NCI-H524 treated with DMSO at 0.1 percent for 48 hours (cell line): ENCODE data around the gene SCYL1.
A peak's percentile ranks its signal among the peaks of the same experiment; 100 is the strongest.
"Not testable (repeated sequence)": the region's sequence is repeated elsewhere in the genome, so short reads cannot be mapped to it uniquely, and the experiment has no call there.

Experiments
- DNase-seq: peaks from one replicate; lab custom pipeline; 2025; lab: John Stamatoyannopoulos, UW

The SCYL1 gene

DNA sequence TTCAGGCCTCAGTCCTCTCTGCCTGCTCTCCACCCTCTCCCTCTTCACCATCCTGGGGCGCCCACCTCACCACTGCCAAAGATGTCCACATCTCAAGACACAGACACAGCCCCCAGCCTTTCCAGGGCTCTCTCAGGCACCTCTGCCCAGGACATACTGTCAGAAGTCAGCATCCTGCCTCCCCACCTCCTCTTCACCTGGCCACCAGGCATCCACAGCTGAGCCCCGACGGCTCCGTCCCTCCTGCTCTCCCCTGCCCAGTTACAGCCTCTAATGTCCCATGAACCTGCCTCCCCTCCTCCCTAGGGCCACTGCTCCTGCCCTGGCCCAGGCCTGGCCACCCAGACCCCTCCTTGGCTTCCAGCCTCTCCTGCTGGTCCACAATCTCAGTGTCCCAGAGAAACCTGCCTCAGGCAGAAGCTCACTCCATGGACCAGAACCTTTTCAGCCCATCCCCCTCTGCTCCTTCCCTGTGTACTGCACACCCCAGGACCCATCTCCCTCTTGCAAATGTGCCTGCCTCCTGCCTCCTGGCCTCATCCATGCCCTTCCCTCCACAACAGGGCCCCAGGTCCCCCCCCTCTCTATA, 30.1 kb downstream of the SCYL1 start:
- no peak for DNase-seq

DNA sequence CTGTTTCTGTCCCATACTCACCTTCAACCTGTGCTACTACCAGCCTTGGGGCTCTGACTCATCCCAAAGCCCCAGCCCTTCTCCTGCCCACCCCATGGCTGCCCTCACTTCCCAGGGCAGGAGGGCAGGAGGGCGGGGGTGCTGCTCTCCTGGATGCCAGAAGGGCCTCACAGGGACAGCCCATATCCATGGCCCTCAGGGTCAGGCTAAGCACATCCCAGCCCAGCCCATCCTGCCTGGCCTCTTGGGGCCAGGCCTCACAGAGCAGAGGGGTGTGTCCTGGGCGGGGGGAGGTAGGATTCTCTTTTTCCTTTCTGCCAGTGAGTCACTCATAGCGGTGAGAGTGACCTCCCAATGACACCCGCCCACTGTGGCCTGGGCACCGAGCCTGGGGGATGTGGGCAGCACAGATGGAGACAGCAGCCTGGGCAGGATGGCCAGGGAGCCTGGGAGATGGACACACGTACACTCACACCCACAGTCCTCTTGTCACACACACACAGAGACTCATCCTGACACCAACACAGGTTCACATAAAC, 30.9 kb downstream of the SCYL1 start:
- no peak for DNase-seq

DNA sequence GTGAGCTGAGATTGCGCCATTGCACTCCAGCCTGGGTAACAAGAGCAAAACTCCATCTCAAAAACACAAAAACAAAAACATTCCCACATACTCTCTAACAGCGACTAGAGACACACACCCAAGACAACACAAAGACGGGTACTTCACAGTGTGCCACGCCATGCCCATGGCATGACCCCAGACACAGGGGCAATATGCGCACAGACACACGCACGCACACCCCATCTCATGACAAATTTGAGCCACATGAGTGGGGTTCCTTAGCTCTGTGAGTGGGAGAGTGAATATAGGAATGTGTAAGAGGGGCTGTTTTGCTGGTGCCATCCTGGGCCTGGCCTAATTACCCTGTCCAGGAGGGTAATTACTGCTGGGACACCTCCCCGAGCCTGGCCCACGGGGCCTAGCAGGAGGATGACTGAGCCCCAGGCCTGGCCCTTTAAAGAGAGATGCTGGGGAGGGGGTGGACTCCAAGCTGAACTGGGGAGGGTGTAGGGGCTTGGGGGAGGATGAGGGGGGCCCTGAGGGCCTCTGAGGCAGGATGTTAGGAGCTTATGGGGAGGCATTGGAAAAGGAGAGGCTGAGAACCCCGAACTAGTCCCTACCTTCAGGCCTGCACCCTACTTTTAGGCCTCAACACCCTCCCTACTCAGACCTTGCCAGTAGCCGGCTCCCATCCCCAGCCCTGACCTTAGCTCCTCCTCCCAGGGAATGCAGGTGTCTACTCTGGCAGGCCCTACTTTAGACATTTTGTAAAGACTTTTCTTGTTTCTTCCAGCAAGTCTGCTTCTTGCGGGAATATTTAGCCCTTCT, 31.8 kb downstream of the SCYL1 start:
- no peak for DNase-seq

DNA sequence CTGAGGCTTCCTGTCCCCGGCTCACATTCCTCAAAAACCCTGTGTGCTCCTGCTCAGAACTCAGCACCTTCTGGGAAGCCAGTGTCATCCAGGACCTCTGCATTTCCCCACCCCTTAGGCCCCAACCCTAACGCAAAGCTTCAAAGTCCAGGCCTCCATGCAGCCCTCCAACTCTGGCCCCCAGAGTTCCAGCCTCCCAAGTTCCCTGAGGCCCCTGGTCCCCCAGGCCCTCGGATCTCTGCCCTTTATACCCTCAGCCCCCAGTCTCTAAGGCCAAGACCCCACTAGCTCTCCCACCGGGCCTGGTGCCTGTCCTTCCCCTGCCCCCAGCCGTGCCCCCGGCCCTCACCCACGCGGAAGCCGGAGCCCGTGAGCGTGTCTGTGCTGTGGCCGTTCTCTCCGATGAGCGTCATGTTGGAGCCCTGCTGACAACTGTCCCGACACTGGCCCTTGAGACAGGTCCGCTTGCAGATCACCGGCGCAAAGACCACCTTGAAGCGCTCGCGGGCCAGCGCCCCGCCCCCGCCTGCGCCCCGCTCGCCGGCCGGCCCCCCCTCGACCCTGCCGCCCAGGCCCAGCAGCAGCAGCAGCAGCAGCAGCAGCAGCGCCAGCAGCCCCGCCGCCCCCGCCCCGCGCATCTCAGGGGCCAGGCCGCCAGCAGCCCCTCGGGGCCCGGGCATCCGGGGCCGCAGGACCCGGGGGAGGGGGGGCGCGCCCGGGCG, 32.6 kb downstream of the SCYL1 start:
- DNase-seq: no peak

DNA sequence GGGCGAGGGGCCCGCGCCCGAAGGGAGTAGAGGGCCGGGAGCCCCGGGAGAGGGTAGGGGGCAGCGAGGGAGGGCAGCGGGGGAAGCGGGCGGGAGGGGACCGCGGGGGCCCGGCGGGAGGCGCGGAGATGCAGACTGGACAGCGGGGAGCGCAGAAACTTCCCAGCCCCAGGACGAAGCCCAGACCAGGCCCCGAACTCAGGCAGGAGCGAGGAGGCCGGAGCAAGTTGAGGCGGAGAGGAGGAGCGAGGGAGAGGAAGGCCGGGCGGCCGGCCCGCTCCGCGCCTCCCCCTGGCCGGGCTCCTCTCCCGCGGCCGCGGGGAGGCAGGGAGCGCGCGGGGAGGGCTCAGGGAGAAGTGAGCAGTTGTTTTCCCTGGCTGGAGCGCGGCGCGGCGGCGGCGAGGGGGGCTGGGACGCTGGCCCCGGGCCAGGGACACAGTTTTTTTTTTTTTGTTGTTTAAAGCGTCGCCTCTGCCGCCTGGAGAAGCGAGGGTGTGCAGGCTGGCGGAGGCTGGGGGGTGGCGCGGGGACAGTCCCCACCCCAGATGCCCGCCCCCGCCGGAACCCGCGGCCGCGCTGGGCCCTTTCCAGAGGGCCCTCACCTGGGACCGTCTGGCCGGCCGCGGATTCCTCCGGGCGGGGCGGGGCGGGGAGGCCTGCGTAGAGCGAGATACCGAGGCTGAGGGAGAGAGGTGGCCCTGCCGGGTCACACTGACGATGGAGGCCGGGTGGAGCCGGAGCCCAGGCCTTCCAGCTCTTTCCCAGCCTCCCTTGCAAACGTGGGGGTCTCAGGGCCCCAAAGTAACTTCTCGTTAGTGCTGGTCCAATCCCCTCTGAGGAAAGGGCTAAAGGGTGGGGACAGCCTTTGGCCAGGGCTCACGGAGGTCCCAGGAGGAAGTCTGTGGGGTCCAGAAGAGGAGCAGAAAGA, 33.4 kb downstream of the SCYL1 start, which contains the start of gene LTBP3:
LTBP3 (minus strand) TSS at position 358 of the 928 bp plus-strand sequence. CDS start 400 bp downstream, outside the sequence.
- no peak for DNase-seq

DNA sequence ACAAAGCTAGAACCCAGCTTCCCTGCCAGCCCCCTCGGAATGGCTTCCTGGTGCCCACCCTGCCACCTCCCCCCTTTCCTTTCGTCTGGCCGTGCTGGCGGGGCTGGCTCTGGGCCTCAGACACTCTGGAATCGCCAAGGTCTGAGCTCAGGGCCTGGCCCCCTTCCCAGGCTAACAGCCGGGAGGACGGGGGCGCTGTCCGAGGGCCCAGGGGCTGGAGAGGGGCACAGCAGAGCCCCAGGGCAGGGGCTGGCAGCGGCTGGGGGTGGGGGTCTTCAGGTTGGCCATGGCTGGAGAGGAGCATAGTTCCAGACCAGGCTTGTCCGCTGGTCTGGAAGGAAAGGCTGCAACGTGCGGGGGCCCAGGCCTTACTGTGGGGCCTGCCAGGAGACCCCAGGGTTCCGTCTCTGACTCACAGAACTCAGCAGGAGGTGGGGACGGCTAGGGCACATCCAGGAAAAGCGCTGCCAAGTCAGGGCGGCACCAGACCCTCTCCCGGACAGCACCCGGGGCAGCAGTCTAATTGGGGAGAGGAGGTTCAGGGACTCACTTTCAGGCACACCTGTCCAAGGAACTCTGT, 34.1 kb downstream of the SCYL1 start:
- no peak for DNase-seq

DNA sequence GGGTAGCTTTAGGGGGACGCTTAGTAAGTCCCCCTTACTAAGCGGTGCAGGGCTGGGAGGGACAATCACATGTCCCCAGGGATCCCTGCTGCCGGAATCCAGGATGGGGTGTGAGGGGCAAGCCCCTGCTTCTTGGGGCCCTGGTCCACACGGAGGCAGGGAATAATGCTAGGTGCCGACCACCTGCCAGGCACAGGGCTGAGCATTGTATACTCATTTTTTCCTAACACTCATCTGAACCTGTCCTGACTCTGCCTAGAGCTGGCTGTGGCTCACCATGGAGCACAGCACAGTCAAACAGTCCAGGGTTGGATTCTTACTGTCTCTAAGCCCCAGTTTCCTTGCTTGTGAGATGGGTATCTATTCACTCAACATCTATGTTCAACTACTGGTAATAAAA, 34.7 kb downstream of the SCYL1 start:
- DNase-seq: no peak

DNA sequence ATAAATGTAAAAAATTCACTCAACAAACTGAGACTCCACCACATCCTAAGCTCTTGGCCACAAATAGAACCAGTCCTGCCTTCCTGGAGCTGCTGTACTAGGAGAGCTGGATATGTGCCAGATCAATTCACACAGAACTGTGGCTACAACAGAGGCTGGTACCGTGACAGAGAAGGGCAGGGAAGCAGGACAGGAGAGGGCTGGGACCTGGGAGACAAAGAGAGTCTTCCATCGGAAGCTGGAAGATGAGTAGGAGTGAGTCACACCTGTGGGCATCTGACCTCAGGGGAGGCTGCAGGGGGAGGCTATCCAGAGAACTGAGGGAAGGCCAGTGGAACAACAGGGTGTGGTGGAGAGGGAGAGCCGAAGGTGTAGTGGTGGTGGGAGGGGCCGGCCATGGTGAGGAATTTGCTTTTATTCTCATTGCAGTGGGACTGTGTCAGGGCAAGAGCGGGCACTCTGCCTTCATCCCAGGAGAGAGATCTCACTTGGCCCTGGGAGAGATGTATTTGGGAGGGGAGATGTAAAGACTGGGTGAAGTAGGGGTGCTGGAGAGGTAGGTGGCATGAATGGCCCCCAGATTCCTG, 35.2 kb downstream of the SCYL1 start:
- no peak for DNase-seq

DNA sequence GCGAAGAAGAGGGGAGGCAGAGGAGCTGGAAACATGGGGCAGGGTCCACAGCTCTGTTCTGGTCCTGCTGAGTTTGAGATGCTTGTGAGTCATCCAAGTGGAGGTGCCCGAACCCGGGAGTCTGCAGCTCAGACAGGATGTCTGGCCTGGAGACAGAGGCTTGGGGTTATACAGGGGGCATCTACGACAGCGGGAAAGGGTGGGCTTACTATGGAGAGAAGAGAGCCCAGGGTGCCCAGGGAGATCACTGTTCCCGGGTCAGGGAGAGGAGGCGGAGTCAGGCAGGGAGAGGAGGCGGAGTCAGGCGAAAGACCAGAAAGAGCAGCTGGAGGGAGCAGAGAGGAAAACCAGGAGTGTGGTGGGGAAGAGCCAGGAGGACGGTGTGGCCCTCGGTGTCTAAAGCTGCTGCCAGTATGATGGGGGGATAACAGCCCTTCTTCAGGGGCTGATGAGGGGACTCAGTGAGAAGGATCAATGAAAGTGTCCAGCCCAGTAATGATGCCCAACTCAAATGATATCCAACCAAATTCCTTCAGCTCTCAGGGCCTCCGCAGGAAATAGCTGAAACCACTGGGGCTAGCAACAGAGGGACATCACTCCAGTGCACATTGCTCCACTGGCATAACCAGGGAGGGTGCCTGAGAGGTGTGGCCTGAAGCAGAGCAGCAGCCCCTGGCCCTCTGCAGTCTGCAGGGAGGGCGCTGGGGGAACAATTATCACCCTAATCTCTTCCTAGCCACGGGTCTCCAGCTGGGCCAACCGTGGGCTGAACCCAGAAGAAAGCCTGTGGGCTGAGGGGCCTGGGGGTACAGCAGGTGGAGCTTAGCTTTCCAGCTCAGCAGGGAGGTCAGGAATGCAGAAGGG, 35.9 kb downstream of the SCYL1 start:
- no peak for DNase-seq

DNA sequence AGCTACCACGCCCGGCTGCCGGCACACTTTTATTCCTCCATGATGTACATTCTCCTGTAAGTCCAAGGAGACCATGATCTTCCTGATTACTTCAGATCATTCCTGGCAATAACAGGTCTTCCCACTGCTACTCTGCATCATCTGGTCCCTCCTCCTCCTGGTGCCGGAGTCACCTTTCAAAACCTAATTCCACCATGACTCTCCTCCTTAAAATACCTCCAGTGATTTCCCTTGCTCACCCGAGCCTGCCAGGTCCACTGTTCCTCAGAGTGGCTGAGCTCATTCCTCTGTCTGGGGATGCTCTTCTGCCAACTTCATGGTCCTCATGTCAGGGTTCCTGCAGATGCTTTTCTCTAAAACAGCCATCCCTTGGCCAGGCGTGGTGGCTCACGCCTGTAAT, 37.1 kb downstream of the SCYL1 start:
- no peak for DNase-seq

DNA sequence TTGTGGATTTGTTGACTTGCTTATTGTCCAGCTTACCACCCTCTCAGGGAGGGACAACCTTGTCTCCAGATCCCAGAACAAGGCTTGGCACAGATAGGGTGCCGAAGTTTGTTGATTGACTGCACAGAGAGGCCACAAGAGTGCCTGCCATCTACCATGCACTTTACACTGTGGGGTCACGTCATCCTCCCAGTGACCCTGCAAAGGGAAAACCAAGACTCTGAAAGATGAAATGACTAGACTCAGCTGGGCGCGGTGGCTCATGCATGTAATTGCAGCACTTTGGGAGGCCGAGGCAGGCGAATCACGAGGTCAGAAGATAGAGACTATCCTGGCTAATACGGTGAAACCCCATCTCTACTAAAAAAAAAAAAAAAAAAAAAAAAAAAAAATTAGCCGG, 37.9 kb downstream of the SCYL1 start:
- no peak for DNase-seq

DNA sequence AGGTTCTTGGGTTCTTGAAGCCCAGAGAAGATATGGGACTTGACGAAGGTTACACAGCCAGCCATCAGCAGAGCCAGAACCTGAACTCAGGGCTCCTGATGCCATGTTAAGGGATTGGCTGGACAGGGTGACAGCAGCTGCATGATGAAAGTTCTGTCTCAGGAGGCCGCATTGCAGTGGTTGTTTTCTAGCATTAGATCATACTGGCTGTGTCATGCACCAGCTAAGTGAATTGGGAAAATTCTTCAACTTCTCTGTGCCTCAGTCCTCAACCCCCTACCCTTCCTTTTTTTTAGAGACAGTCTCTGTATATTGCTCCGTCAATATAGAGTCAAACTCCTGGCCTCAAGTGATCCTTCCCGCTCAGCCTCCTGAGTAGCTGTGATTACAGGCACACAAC, 38.7 kb downstream of the SCYL1 start:
- DNase-seq: no peak

DNA sequence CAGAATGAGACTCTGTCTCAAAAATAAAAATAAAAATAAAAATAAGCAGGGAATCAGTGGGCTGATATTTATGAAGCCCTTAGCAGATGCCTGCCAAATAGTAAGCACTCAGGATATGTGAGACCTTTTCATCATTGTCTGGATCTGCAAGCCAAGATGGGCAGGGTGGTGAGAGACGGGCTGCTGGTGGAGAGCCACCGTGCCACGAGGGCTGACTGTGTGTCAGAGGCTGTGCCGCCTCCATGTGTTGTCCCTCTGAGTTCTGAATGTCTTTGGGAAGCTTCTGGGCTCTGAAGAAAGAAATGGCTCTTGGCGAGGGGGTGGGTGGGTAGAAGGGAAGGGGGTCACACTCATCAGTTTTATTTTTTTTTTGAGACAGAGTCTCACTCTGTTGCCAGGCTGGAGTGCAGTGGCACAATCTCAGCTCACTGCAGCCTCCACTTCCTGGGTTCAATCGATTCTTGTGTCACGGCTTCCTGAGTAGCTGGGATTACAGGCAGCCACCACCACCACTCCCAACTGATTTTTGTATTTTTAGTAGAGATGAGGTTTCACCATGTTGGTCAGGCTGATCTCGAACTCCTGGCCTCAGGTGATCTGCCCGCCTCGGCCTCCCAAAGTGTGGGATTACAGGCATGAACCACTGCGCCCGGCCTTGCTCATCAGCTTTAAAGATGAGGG, 40.1 kb downstream of the SCYL1 start:
- not testable (repeated sequence) for DNase-seq

DNA sequence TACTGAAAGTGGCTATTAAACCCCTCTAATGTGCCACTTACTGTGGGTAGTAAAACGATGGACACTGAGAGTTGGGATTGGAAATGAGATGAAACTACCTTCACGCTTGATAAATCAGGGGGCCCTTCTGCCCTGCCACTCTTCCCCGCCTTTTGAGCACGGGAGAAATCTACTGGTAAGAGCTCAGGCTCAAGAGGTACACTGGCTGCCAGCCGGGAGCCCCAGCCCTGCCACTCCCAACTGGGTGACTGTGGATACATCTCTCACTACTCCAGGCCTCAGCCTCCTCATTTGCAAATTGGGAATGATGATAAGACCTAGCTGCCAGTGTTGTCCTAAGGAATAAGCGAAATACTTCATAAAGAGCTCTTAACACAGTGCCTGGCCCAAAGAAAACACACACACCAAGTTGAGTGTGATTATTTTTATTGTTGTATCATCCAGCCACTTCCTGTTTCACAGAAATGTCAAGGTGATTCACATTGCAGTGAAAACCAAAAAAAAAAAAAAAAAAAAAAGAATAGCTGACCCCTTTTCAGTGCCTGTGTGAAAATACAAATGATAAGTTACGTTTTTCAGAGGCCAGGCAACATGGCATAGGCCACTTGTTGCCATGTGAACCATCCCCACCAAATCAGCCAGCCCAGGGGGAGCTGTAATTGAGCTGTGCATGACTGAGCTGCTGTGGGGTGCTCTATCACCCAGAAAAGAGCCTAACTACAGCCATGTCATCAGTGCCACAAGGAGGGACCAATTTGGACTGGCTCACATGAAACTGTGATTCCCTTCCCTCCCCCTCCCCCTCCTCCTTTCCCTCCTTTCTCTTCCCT, 41.0 kb downstream of the SCYL1 start:
- no peak for DNase-seq

DNA sequence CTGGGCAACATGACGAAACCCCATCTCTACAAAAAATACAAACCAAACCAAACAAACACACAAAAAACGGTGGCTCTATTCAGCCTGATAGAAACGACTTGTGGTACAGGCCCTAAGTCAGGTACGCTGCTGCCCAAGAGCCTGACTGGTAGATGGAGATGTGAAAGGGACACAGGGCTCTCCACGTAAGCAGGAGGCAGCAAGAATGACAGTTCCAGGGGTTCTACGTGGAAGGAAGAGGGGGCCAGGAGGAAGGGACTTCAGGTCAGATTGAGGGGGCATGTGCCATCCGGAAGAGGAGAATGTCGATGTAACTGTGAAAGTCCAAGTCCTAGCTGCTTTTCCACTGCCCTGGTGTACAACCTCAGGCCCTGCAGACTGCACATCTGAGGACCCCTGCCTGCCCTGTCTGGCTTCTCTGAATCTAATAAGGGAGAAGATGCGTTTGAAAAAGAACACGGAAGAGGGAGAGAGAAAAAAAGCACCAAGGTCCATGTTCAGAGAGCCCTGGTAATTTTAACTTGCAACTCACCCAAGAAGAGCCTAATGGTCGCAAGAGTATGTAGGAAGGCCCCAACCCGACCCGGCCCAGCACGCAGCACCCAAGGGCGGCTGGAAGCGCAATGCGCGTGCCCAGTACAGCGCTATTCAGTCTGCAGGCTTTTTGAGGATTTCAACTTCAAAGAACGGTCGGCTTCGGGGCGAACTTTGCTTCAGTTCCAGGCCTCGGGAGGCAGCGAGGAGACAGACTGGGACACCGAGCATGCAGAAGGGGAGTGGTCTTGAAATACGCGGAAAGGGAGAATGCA, 44.5 kb downstream of the SCYL1 start:
- DNase-seq: no peak

DNA sequence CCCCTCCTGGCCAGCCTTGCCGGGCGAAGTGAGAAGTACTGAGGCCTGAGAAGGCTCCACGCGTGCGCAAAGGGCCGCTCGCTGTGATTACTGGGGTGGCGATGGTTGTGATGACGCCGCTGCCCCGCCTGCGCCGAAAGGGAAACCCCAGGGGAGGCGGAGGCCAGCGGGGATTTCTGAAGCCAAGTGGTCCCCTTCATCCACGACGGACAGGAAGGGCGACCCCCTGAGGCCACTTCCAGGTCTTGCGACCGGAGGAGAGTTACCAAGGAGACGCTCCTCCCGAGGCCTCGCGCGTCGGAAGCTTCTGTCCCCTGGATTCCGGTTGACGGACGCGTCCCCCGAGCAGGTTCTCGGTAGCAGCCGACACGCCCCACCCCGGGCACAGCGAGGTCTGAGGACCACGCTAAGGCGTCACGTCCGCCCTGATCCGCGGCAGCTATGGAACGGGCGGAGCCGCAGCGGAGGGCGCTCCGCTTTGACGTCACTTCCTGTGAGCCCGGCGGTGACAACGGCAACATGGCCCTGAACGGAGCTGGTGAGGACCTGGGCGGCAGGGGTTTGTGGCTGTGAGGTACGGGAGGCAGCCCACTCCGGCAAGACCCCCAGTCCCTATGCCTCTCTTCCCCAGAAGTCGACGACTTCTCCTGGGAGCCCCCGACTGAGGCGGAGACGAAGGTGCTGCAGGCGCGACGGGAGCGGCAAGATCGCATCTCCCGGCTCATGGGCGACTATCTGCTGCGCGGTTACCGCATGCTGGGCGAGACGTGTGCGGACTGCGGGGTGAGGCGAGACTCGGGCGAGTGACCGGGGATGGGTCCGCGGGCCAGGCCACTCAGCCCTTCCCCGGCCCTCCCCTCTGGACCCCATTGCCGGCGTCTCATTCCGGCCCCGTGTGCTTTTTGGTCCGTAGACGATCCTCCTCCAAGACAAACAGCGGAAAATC, 45.4 kb downstream of the SCYL1 start, which contains the start of gene ZNRD2:
ZNRD2 (plus strand) TSS at position 505 of the 946 bp plus-strand sequence; CDS start at position 520, 15 bp downstream.
- DNase-seq: peak; percentile 83
